Kidney epithelial cell (primary cell): ENCODE results near the gene SCAF8. TPM values are rescaled to one million over a fixed set of nuclear protein-coding genes. Genes with fewer than 3 reads are reported as not detected.
"Not testable (repeated sequence)": the region's sequence is repeated elsewhere in the genome, so short reads cannot be mapped to it uniquely, and the experiment has no call there.

Source experiments
- DNase-seq: peaks from one replicate; pipeline ENCODE4 v3.0.0-alpha.2; 2010; ENCODE audit warnings: low read depth
- H3K27me3 ChIP-seq: 2 replicates; pipeline ENCODE4 v1.6.0; 2011; ENCODE audit warnings: low read length; ENCODE audit not compliant: control insufficient read depth, insufficient read depth
- H3K36me3 ChIP-seq: 2 replicates; pipeline ENCODE4 v1.5.1; 2011; ENCODE audit warnings: low read length; ENCODE audit not compliant: control insufficient read depth, insufficient read depth
- H3K4me3 ChIP-seq: 2 replicates; pipeline ENCODE4 v1.5.1; 2011; ENCODE audit warnings: low read depth, mild to moderate bottlenecking, control low read depth, low read length
- CTCF ChIP-seq: IDR thresholded peaks from 2 replicates; pipeline ENCODE4 v1.5.1; 2011; ENCODE audit warnings: mild to moderate bottlenecking, moderate library complexity, low read length, control low read depth, inconsistent platforms; ENCODE audit not compliant: insufficient read depth, poor library complexity, severe bottlenecking
- total RNA-seq: library from RNA; depleted of rRNA; stranded (reverse); fragments of >200 nt; gene quantifications from 2 replicates; pipeline ENCODE4 v1.2.3, GENCODE V29; 2015

Gene SCAF8
- total RNA-seq, 1 donor from 2014 or later: 40.9 TPM

GRCh38 chr6:154792761-154793160, 59.5 kb downstream of the SCAF8 start:
- DNase-seq: no peak
- H3K36me3 ChIP-seq: peaks cover 1% of the 10 kb centered on the region

DNA sequence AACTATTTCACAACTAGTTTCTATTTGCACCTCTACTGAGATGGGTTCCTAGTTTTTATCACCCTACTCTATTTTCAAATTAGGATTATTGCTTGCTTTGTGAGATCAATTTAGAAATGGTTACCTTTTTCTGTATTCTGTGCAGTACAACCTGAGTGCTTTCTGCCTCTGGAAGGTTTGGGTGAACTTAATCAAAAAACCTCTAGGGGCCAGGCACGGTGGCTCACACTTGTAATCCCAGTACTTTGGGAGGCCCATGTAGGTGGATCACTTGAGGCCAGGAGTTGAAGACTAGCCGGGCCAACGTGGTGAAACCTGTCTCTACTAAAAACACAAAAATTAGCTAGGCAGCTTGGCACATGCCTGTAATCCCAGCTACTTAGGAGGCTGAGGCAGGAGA, 63.3 kb downstream of the SCAF8 start:
- TF ChIP-seq CTCF: no peak
- no peaks in the 10 kb centered on the region for H3K27me3 ChIP-seq
- H3K36me3 ChIP-seq: peaks cover 1% of the 10 kb centered on the region
- DNase-seq: no peak
- H3K4me3 ChIP-seq: no peak overlapping the region

More at GRCh38 chr6:154792761-154793160, 59.5 kb downstream of the SCAF8 start:
- Histone ChIP-seq H3K4me3 (no peak overlapping the region), H3K27me3 (no peaks in the 10 kb centered on the region)
- TF ChIP-seq CTCF: no peak

GRCh38 chr6:154797857-154798256, 64.6 kb downstream of the SCAF8 start:
- Histone ChIP-seq H3K4me3 (no peak overlapping the region), H3K36me3 (peaks cover 1% of the 10 kb centered on the region), H3K27me3 (no peaks in the 10 kb centered on the region)
- TF ChIP-seq CTCF: no peak
- DNase-seq: no peak

DNA sequence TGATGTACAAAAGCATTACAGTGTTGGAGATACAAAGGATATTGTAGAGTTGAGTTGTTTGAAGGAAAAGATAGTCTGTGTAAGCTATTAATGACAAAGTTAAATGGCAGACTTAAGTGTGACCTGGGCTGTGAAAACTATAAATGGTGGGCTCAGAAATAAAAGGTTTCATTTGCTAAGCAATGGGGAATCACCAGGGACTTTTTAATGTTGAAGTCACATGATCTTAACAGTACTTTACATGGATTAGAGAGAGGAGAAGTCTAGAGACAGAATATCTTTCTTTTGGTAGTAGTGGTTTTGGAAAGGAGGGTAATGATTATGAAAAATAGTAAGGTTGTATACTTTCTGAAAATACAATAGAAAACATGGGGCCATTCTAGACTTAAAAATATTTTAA, 67.1 kb downstream of the SCAF8 start:
- Histone ChIP-seq H3K4me3 (no peak overlapping the region), H3K36me3 (peaks cover 1% of the 10 kb centered on the region), H3K27me3 (no peaks in the 10 kb centered on the region)
- DNase-seq: no peak
- TF ChIP-seq CTCF: no peak

- Histone ChIP-seq H3K27me3 (no peaks in the 10 kb centered on the region), H3K4me3 (no peak overlapping the region), H3K36me3 (no peaks in the 10 kb centered on the region)
- DNase-seq: no peak
- peak; percentile 17 for TF ChIP-seq CTCF
Observed at GRCh38 chr6:154805288-154805911, 72.2 kb downstream of the SCAF8 start.

DNA sequence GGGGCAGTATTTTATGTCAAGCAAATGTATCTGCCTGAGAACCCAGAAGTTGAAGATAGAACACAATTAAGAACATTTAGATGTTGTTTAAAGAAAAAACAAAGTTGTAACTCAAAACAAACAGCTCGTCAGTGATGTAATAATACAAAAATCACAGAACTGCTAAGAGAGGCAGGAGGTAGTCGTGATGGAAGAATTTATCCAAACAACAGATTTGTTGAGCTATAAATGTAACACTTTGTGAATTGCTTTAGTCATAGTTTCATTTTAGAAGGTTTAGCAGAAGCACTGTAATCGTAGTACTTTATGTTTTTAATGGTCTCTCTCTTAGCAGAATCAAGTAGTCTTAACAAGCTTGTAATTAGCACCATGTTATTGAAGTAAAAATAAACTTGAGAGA, 73.6 kb downstream of the SCAF8 start:
- Histone ChIP-seq H3K4me3 (no peak overlapping the region), H3K27me3 (no peaks in the 10 kb centered on the region), H3K36me3 (no peaks in the 10 kb centered on the region)
- no peak for TF ChIP-seq CTCF
- no peak for DNase-seq

- not testable (repeated sequence) for H3K4me3 ChIP-seq, H3K27me3 ChIP-seq, H3K36me3 ChIP-seq, DNase-seq
Observed at GRCh38 chr6:154811663-154812062, 78.4 kb downstream of the SCAF8 start.
